GM19452 (cell line): Measurements from ENCODE around the gene ENTPD8.

ENCODE experiments used
- ATAC-seq: cut with Tn5 transposase; IDR thresholded peaks from one replicate; pipeline ENCODE4 v1.9.1; 2021; ENCODE audit not compliant: unreplicated experiment

The ENTPD8 gene

GRCh38 chr9:137449081-137449844 lies 8.1 kb upstream of the ENTPD8 start:
- ATAC-seq = no peak

- ATAC-seq = no peak
Measured at GRCh38 chr9:137448602-137448962, 7.4 kb upstream of the ENTPD8 start.

- ATAC-seq = no peak
Measured at GRCh38 chr9:137447722-137448601, 6.8 kb upstream of the ENTPD8 start.

- no peak for ATAC-seq
Measured at GRCh38 chr9:137446851-137447471, 5.8 kb upstream of the ENTPD8 start.

GRCh38 chr9:137445930-137446431 lies 4.8 kb upstream of the ENTPD8 start:
- no peak for ATAC-seq

GRCh38 chr9:137445275-137445807 lies 4.2 kb upstream of the ENTPD8 start:
- peak; percentile 63 for ATAC-seq

GRCh38 chr9:137444106-137444790 lies 3.1 kb upstream of the ENTPD8 start:
- no peak for ATAC-seq

- ATAC-seq = no peak
Measured at GRCh38 chr9:137441935-137442321, 771 bp upstream of the ENTPD8 start.

GRCh38 chr9:137439158-137439714 lies 1.9 kb downstream of the ENTPD8 start:
- no peak for ATAC-seq

- no peak for ATAC-seq
Measured at GRCh38 chr9:137438591-137439157, 2.5 kb downstream of the ENTPD8 start.

- ATAC-seq = no peak
Measured at GRCh38 chr9:137437691-137438590, 3.2 kb downstream of the ENTPD8 start.

- ATAC-seq = no peak
Measured at GRCh38 chr9:137436761-137437600, 4.2 kb downstream of the ENTPD8 start.

- no peak for ATAC-seq
Measured at GRCh38 chr9:137435980-137436760, 5.0 kb downstream of the ENTPD8 start.

- no peak for ATAC-seq
Measured at GRCh38 chr9:137435381-137435891, 5.7 kb downstream of the ENTPD8 start.

- no peak for ATAC-seq
Measured at GRCh38 chr9:137434498-137435380, 6.4 kb downstream of the ENTPD8 start.

GRCh38 chr9:137433916-137434431 lies 7.2 kb downstream of the ENTPD8 start:
- no peak for ATAC-seq
